DMS 273 (cell line): ENCODE results near the gene SEC14L2.
"Not testable (repeated sequence)": the region's sequence is repeated elsewhere in the genome, so short reads cannot be mapped to it uniquely, and the experiment has no call there.

Experiments used
- DNase-seq: peaks from one replicate; lab custom pipeline; 2025; ENCODE audit not compliant: unreplicated experiment; lab: John Stamatoyannopoulos, UW

Gene SEC14L2

GRCh38 chr22:30453731-30454510 is 57.1 kb downstream of the SEC14L2 start:
- peak; percentile 56 for DNase-seq

DNA sequence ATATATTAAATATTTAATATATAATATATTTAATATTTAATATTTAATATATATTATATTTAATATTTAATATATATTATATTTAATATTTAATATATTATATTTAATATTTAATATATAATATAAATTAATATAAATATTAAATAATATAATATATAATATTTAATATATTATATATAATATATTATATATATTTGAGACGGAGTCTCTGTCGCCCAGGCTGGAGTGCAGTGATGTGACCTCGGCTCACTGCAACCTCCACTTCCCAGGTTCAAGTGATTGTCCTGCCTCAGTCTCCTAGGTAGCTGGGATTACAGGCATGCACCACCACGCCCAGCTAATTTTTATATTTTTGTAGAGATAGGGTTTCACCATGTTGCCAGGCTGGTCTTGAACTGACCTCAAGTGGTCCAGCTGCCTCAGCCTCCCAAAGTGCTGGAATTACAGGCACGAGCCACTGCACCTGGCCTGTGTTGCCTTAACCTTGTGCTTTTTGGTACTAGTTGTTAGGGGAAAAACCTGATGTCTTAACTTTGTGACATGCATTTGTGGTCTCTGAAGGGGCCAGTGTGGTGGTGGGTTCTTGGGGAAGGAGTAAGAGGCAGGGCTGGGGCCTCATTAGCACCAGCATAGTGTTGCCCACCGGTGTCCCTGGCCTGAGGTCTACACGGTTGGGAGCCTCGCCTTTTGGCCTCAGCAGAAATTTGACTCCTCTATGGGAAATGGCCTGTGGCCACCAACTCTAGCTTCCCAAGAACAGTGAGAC is 58.4 kb downstream of the SEC14L2 start:
- DNase-seq = no peak

GRCh38 chr22:30457981-30458380 is 61.2 kb downstream of the SEC14L2 start:
- no peak for DNase-seq

DNA sequence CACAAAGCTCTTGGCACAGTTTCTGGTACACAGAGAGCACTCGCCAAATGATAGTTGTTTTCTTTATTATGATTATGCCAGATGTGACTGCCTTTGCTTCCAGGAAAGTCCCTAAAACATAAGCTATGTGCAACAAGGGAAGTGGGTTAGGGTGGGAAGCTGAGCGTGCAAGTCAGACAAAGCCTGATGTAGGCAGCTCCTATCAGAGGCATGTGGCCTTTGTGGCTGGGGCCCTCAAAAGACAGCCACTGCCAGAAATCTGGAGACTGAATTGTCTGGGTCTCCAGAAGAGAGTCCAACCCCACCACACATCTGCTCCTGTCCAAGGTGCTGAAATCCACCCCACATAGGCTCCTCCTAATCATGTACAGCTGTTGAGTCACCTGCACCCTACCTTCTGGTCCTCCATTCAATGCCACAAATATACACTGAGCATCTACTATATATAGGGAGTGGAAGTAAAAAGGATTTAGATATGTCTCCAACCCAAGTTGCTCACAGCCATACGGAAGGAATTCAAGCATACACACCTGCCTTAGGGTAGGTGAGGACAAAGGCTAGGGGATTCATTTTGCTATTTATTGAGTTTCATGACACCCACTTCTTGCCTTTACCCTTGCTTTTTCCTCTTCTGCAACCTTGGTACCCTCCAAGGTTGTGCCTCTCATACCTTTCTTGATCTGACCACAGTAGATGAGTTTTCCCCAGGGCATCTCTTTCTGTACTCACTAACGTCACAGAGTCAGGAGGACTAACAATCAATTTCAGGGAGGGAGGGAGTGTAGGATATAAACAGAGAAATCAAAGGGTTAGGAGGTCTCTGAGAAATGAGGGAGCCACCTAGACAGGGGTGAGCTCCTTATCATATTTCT is 62.6 kb downstream of the SEC14L2 start:
- DNase-seq = peak; percentile 11

GRCh38 chr22:30460147-30460546 is 63.3 kb downstream of the SEC14L2 start:
- DNase-seq = no peak

DNA sequence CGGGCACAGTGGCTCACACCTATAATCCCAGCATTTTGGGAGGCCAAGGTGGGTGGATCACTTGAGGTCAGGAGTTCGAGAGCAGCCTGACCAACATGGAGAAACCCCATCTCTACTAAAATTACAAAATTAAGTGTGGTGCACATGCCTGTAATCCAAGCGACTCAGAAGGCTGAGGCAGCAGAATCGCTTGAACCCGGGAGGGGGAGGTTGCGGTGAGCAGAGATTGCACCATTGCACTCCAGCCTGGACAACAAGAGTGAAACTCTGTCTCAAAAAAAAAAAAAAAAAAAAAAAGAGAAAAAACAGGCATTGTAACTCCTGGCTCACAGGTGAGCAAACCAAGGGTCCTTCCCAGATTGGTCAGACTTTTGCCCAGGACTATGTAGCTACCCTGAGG is 63.7 kb downstream of the SEC14L2 start:
- DNase-seq = not testable (repeated sequence)

DNA sequence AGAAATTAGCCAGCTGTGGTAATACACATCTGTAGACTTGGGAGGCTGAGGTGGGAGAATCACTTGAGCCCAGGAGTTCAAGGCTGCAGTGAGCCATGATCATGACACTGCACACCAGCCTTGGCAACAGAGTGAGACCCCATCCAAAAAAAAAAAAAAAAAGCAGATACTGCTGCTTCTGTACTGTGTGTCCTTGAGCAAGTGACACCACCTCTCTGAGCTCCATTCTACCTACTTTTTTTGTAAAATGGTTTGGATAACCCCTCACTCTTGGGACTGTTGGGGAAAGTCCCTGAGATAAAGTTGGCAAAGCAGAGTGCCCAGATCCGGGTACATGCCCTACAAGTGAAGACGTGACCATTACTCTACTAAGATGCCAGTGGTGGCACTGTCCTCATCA is 72.3 kb downstream of the SEC14L2 start:
- DNase-seq = no peak

DNA sequence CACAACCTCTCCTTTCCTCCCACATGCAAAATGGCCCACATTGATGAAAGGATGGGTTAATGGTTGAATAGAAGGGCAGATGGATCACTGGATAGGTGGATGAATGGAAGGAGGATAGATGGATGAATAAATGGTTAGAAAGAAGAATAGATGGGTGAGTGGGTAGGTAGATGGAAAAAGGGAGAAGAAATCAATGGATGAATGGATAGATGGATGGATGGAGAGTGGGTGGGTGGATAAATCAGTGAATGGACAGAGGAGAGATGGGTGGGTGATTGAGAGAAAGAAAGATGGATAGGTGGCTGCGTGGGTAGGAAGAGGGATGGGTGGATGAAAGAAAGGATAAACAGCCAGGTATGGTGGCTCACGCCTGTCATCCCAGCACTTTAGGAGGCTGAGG is 73.8 kb downstream of the SEC14L2 start:
- DNase-seq = no peak

- peak; percentile 7 for DNase-seq
Measured at GRCh38 chr22:30471616-30472318, 74.9 kb downstream of the SEC14L2 start, which contains the start of gene SEC14L3. Gene SEC14L3, minus strand, starts transcription at chr22:30472017. Its CDS starts 59 bp downstream, at chr22:30471958.

DNA sequence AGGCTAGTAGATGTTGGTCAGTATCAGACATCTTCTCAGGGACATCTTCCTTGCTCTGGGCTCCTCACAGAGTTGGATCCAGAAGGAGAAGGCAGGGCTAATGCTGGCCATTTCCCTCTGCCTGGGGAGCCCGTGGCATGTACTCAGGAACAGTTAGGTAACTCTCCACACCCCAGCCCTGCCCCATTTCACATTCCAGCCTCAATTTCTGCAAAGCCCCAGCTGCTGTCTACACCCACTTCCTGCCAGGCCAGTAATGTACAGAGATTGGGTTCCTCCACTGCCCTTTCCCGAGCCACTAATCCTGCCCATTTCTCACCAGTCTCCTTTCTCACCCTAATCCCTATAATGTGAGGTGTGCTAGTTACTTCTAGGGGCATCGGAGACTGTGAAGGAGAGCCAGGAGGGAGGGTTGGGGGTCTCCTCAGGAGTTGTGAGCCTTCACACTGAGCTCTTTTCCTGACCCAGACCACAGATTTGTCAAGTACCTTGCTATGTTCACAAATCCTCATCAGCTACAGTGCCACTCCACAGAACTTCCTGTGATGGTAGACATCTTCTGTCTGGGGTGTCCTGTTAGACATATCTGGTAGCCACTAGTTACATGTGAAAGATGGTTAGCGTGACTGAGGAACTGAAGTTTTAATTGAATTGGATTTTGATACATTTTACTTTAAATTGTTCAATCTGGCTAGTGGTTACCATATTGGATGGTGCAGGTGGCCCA is 76.3 kb downstream of the SEC14L2 start:
- no peak for DNase-seq

GRCh38 chr22:30474121-30474520 is 77.3 kb downstream of the SEC14L2 start:
- DNase-seq = no peak
